Kidney (tissue), 14 donors: ENCODE measurements around the gene OSTC. TPM values are rescaled to one million over a fixed set of nuclear protein-coding genes. Genes with fewer than 3 reads are reported as not detected.

Source experiments
- DNase-seq, 5 donors: peaks; one replicate each; pipeline ENCODE4 v3.0.0-alpha.2; 2013 to 2020
- FAIRE-seq: peaks from 2 replicates; lab custom pipeline; 2012; peaks lifted over from hg19 to GRCh38; lab: Jason Lieb, UNC
- H3K27ac ChIP-seq, 2 donors: one replicate each; pipeline ENCODE4 v1.7.0; 2013; ENCODE audit warnings: low read depth in 2 of 2, low read length in 2 of 2, inconsistent platforms in 1 of 2
- H3K27me3 ChIP-seq: one replicate; pipeline ENCODE4 v1.7.1; 2013; ENCODE audit warnings: low read length, inconsistent platforms; ENCODE audit not compliant: control insufficient read depth, insufficient read depth
- H3K36me3 ChIP-seq, 3 donors: one replicate each; pipeline versions ENCODE4 v1.7.0 to v1.7.1; 2013; ENCODE audit warnings: low read length in 3 of 3, control low read depth in 1 of 3, inconsistent platforms in 1 of 3; ENCODE audit not compliant: insufficient read depth in 3 of 3, control insufficient read depth in 2 of 3
- H3K4me1 ChIP-seq, 3 donors: one replicate each; pipeline versions ENCODE4 v1.7.0 to v1.7.1; 2013; ENCODE audit warnings: low read length in 3 of 3, inconsistent platforms in 1 of 3, low read depth in 1 of 3; ENCODE audit not compliant: control insufficient read depth in 2 of 3, insufficient read depth in 2 of 3
- H3K4me3 ChIP-seq, 3 donors: one replicate each; pipeline versions ENCODE4 v1.7.0 to v1.8.1; 2013; ENCODE audit warnings: low read length in 3 of 3, control low read depth in 1 of 3, inconsistent platforms in 1 of 3
- H3K9ac ChIP-seq, 3 donors: one replicate each; pipeline versions ENCODE4 v1.7.0 to v1.7.1; 2013; ENCODE audit warnings: low read length in 3 of 3, control low read depth in 1 of 3, inconsistent platforms in 1 of 3
- H3K9me3 ChIP-seq, 3 donors: one replicate each; pipeline versions ENCODE4 v1.7.0 to v1.7.1; 2013; ENCODE audit warnings: low read length in 3 of 3, control low read depth in 1 of 3, inconsistent platforms in 1 of 3; ENCODE audit not compliant: control insufficient read depth in 2 of 3, insufficient read depth in 1 of 3
- CTCF ChIP-seq: IDR thresholded peaks from 3 replicates; pipeline ENCODE4 v1.5.1; 2012; ENCODE audit warnings: mild to moderate bottlenecking, moderate library complexity, borderline replicate concordance; ENCODE audit not compliant: insufficient read depth; ENCODE audit errors: extremely low read depth
- intact Hi-C: fragments of 100-400 bp; cut with DNase I; formaldehyde crosslinking; loops from one replicate; pipeline ENCODE4 v1.11.1; 2022
- polyA plus RNA-seq: library from polyadenylated mRNA; stranded (reverse); fragments of 350-450 nt; fragmentation: Illumina TruSeq; extraction: RNeasy Lipid Tissue Mini Kit (QIAGEN cat#74804); gene quantifications from one replicate; pipeline ENCODE4 v1.2.3, GENCODE V29; 2014; ENCODE audit warnings: low read depth, low replicate concordance; ENCODE audit not compliant: insufficient read depth
- total RNA-seq: library from RNA; stranded (reverse); fragmentation: NEBNext Ultra II Directional; extraction: Animal tissue kit (Norgen Biotek cat#: 25700); gene quantifications from one replicate; pipeline ENCODE4 v1.2.1, GENCODE V29; 2021
- donor health status: control.
- donor health status: control.
- donor health status: control.
- donor health status: control.
- donor health status: control.
- donor health status: DM: yes; HTN: yes; CAD: no.
- donor health status: Normal renal cell carcinoma (clear cell type).

OSTC gene
- total and polyA plus RNA-seq, 2 donors from 2014 or later = 71.2 to 111 TPM

- DNase-seq (no peak), FAIRE-seq (no peak)
- no peaks in the 10 kb centered on the region for H3K27me3 ChIP-seq
- no peak overlapping the region for H3K4me3 ChIP-seq
- H3K9ac ChIP-seq = no peak overlapping the region
- H3K27ac ChIP-seq = no peak overlapping the region
- intact Hi-C loops = no loop called here
- H3K4me1 ChIP-seq = no peaks in the 10 kb centered on the region
- TF ChIP-seq CTCF = no peak
- H3K9me3 ChIP-seq = no peaks in the 10 kb centered on the region
- peaks cover 2 to 24% (median 6%) of the 10 kb centered on the region in 3 donors for H3K36me3 ChIP-seq
Observed at GRCh38 chr4:108635070-108635655, 15.2 kb upstream of the OSTC start.

DNA sequence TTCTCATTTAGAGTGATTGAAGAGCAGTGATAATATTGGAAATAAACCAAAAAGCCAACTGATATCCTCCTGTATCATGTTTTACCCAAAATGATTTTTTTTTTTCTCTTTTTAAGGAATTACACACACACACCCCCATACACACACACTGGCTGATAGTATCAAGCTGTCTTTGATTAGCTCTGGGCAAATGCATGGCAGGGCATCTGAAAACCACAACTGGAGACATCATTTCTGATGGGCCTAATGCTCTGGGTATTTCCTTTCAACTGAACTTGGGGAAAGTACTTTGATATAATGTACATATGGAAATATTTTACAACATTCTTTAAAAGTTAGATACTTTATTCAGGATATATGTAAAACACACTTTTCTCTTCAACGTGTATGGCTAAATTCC, 14.2 kb upstream of the OSTC start:
- Histone ChIP-seq H3K36me3 (peaks cover 2 to 21% (median 6%) of the 10 kb centered on the region in 3 donors), H3K27me3 (no peaks in the 10 kb centered on the region), H3K9me3 (no peaks in the 10 kb centered on the region), H3K9ac (no peak overlapping the region), H3K27ac (no peak overlapping the region), H3K4me3 (no peak overlapping the region), H3K4me1 (no peaks in the 10 kb centered on the region)
- TF ChIP-seq CTCF = no peak
- intact Hi-C loops = no loop called here
- DNase-seq (no peak), FAIRE-seq (no peak)

DNA sequence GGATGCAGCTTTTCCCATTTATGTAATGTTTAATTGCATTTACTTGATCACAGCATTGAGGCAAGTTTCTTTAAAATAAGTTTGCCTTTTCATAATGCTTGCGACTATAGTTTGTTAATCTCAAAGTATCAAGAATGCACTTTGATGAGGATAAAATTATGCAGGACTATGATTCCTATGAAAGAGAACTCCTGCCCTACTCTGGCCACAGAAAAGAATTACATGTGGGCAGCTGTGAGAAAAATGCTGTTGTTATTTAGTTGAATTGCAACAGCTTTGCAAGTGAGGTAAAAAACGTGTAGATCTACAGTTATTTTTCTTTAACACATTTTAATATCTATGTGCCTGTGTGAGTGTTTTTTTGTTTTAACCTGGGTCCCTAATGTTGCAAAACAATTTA, 12.5 kb upstream of the OSTC start:
- Histone ChIP-seq H3K4me1 (no peaks in the 10 kb centered on the region), H3K4me3 (no peak overlapping the region), H3K36me3 (peaks cover 0 to 15% (median 0%) of the 10 kb centered on the region in 3 donors), H3K9ac (no peak overlapping the region), H3K9me3 (no peaks in the 10 kb centered on the region), H3K27me3 (no peaks in the 10 kb centered on the region), H3K27ac (no peak overlapping the region)
- intact Hi-C loops = no loop called here
- no peak for FAIRE-seq
- TF ChIP-seq CTCF = no peak
- DNase-seq = no peak

DNA sequence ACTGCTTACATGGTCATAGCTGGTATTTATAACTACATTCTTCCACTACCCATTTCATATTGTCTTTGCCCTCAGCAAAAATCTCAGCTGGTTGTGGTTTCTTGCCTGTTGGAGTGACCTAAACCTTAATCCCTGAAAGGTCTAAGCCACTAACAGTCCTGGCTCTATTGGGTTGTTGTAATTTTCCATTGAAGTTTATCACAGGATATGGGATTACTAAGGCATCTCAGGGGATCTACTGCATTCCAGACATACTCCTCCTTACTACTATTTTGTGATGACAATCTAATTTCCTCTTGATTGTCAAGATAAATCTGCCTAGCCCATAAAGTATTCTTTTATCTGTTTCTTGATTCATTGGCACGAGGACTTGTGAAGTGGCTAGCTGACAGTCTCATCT, 6.2 kb upstream of the OSTC start:
- H3K27me3 ChIP-seq = no peaks in the 10 kb centered on the region
- DNase-seq = no peak
- no peaks in the 10 kb centered on the region for H3K36me3 ChIP-seq
- no peaks in the 10 kb centered on the region for H3K9me3 ChIP-seq
- intact Hi-C loops = no loop called here
- no peak overlapping the region for H3K27ac ChIP-seq
- H3K4me1 ChIP-seq = no peaks in the 10 kb centered on the region
- no peak for TF ChIP-seq CTCF
- no peak overlapping the region for H3K9ac ChIP-seq
- FAIRE-seq = no peak
- H3K4me3 ChIP-seq = no peak overlapping the region
